Colonic mucosa (tissue), 4 donors: ENCODE data around the gene ESPL1. TPM values are rescaled to one million over a fixed set of nuclear protein-coding genes. Genes with fewer than 3 reads are reported as not detected.
A peak's percentile ranks its signal among the peaks of the same experiment; 100 is the strongest.

Experiments
- DNase-seq: peaks from one replicate; pipeline ENCODE4 v3.0.0-alpha.2; 2020
- H3K27ac ChIP-seq: fragments of 200-600 bp; one replicate; pipeline ENCODE4 v1.8.0; 2021
- H3K27me3 ChIP-seq: fragments of 200-600 bp; one replicate; pipeline ENCODE4 v1.8.0; 2021
- H3K36me3 ChIP-seq: fragments of 200-600 bp; one replicate; pipeline ENCODE4 v1.8.0; 2021
- H3K4me1 ChIP-seq: fragments of 200-600 bp; one replicate; pipeline ENCODE4 v1.8.0; 2021; ENCODE audit warnings: mild to moderate bottlenecking
- H3K4me3 ChIP-seq: fragments of 200-600 bp; one replicate; pipeline ENCODE4 v1.8.0; 2021
- H3K9ac ChIP-seq, 2 donors: one replicate each; pipeline ENCODE4 v1.7.0; 2013; ENCODE audit warnings: control low read depth in 2 of 2, low read depth in 2 of 2, low read length in 2 of 2
- H3K9me3 ChIP-seq: fragments of 200-600 bp; one replicate; pipeline ENCODE4 v1.8.0; 2021
- CTCF ChIP-seq: fragments of 200-600 bp; IDR thresholded peaks from one replicate; pipeline ENCODE4 v1.8.0; 2022; ENCODE audit warnings: antibody characterized with exemption, mild to moderate bottlenecking
- intact Hi-C: fragments of 100-400 bp; cut with DNase I; formaldehyde crosslinking; loops from one replicate; pipeline ENCODE4 v1.14.1; 2022
- total RNA-seq, 2 donors: library from RNA; stranded (reverse); fragmentation: NEBNext Ultra II Directional in 1 of 2; extraction: Animal tissue kit (Norgen Biotek cat#: 25700) in 1 of 2; gene quantifications; one replicate each; pipeline ENCODE4 v1.2.1, GENCODE V29; 2021
- donor health status: healthy.
- donor health status: DM: no; HTN: no; CAD: no.
- donor health status: DM: no; HTN: no; CAD: no.

The ESPL1 gene
- total RNA-seq, 2 donors from 2014 or later = 9.6 to 34.6 TPM

GRCh38 chr12:53259891-53260290 is 8.2 kb upstream of the ESPL1 start:
- TF ChIP-seq CTCF = no peak
- Histone ChIP-seq H3K27ac (no peak overlapping the region), H3K9me3 (no peaks in the 10 kb centered on the region), H3K9ac (no peak overlapping the region), H3K4me1 (no peaks in the 10 kb centered on the region), H3K4me3 (no peak overlapping the region), H3K27me3 (no peaks in the 10 kb centered on the region), H3K36me3 (no peaks in the 10 kb centered on the region)
- no peak for DNase-seq
- intact Hi-C loops = no loop called here

GRCh38 chr12:53265783-53266182 is 2.3 kb upstream of the ESPL1 start:
- no peaks in the 10 kb centered on the region for H3K9me3 ChIP-seq
- H3K27ac ChIP-seq = no peak overlapping the region
- H3K9ac ChIP-seq = no peak overlapping the region
- no peak overlapping the region for H3K4me3 ChIP-seq
- H3K4me1 ChIP-seq = peaks cover 4% of the 10 kb centered on the region
- H3K27me3 ChIP-seq = no peaks in the 10 kb centered on the region
- no peaks in the 10 kb centered on the region for H3K36me3 ChIP-seq
- no peak for DNase-seq
- no peak for TF ChIP-seq CTCF
- intact Hi-C loops = no loop called here

GRCh38 chr12:53267306-53267998 is 647 bp upstream of the ESPL1 start:
- no peak overlapping the region for H3K27ac ChIP-seq
- peaks cover 4% of the 10 kb centered on the region for H3K4me1 ChIP-seq
- H3K9ac ChIP-seq = peak overlapping the region in 1 of 2 donors; percentile 67
- no peak for TF ChIP-seq CTCF
- intact Hi-C loops = no loop called here
- peak overlapping the region; percentile 63 for H3K4me3 ChIP-seq
- peak; percentile 32 for DNase-seq
- no peaks in the 10 kb centered on the region for H3K36me3 ChIP-seq
- H3K27me3 ChIP-seq = no peaks in the 10 kb centered on the region
- no peaks in the 10 kb centered on the region for H3K9me3 ChIP-seq

- Histone ChIP-seq H3K4me3 (peak overlapping the region; percentile 63), H3K27ac (no peak overlapping the region), H3K36me3 (no peaks in the 10 kb centered on the region), H3K4me1 (peaks cover 4% of the 10 kb centered on the region), H3K9ac (peak overlapping the region; percentile 58 to 67), H3K9me3 (no peaks in the 10 kb centered on the region), H3K27me3 (no peaks in the 10 kb centered on the region)
- no peak for TF ChIP-seq CTCF
- intact Hi-C loops = no loop called here
- DNase-seq = no peak
Measured at GRCh38 chr12:53268630-53269562, 797 bp downstream of the ESPL1 start.

GRCh38 chr12:53274445-53274844 is 6.3 kb downstream of the ESPL1 start:
- no peak for DNase-seq
- Histone ChIP-seq H3K27me3 (no peaks in the 10 kb centered on the region), H3K27ac (no peak overlapping the region), H3K9ac (no peak overlapping the region), H3K4me3 (no peak overlapping the region), H3K9me3 (no peaks in the 10 kb centered on the region), H3K4me1 (no peaks in the 10 kb centered on the region), H3K36me3 (no peaks in the 10 kb centered on the region)
- intact Hi-C loops = no loop called here
- TF ChIP-seq CTCF = no peak
